OCI-LY3 (cell line): ENCODE measurements around the gene RPEL1.

Source experiments
- CTCF ChIP-seq: fragments of 200-600, 300-600 bp; sonication (generic); IDR thresholded peaks from 2 replicates; pipeline ENCODE4 v1.5.1; 2014; ENCODE audit warnings: antibody characterized with exemption, low read length, low read depth
- EZH2phosphoT487 ChIP-seq: fragments of 200-600 bp; shearing (Covaris generic); IDR thresholded peaks from 2 replicates; pipeline ENCODE4 v1.6.1; 2018; ENCODE audit warnings: antibody characterized with exemption, mixed run types, low read depth

- no peak for TF ChIP-seq CTCF
- TF ChIP-seq EZH2phosphoT487: no peak
Measured at GRCh38 chr10:103197903-103198302, 47.8 kb upstream of the RPEL1 start.
